Stomach (tissue), 4 donors: ENCODE data around the gene CAPN8.

Experiments used
- EP300 ChIP-seq: sonication (generic); formaldehyde crosslinking; IDR thresholded peaks from one replicate; pipeline ENCODE4 v1.6.1; 2017; ENCODE audit warnings: antibody characterized with exemption
- POLR2A ChIP-seq, 4 donors: fragments of 450-650 bp; IDR thresholded peaks; one replicate each; pipeline ENCODE4 v1.6.1; 2016; ENCODE audit warnings: antibody characterized with exemption in 4 of 4, control low read depth in 2 of 4, mild to moderate bottlenecking in 1 of 4, moderate library complexity in 1 of 4
- POLR2AphosphoS5 ChIP-seq, 3 donors: sonication (generic); formaldehyde crosslinking; IDR thresholded peaks; one replicate each; pipeline ENCODE4 v1.6.1; 2016; ENCODE audit warnings: antibody characterized with exemption in 3 of 3
- TF ChIP-seq, protein P1 (sequence below), 7 experiments: fragments of 450-650 bp in 4 of 7; fragments of 200-600 bp in 3 of 7; sonication (generic) in 3 of 7; IDR thresholded peaks; one replicate each; pipeline ENCODE4 v1.5.1; 2016 to 2019; ENCODE audit warnings: antibody characterized with exemption in 7 of 7, control low read depth in 2 of 7, mild to moderate bottlenecking in 1 of 7

DNA sequence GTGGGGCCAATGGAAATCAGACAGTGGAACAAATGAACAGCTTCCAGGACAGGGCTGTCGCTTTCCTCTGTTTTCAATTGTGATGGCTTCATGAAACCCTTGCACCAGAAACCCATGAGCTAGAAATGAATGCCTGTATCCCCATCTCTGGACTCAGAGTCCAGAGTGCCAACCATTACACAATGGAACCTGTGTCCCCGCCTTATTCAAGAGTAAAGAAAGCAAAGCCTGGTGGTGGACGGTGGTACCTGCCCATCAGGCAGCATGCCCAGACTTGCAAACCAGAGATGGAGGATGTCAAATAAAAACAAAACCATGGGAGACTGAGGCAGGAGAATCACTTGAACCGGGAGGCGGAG is 42.5 kb upstream of the CAPN8 start:
- TF ChIP-seq EP300 (no peak), POLR2AphosphoS5 (IDR thresholded peaks at IDR 0.05) (peak in 1 of 3 donors; percentile 16), POLR2A (IDR thresholded peaks at IDR 0.05) (no peak)
- TF ChIP-seq, protein P1, sequence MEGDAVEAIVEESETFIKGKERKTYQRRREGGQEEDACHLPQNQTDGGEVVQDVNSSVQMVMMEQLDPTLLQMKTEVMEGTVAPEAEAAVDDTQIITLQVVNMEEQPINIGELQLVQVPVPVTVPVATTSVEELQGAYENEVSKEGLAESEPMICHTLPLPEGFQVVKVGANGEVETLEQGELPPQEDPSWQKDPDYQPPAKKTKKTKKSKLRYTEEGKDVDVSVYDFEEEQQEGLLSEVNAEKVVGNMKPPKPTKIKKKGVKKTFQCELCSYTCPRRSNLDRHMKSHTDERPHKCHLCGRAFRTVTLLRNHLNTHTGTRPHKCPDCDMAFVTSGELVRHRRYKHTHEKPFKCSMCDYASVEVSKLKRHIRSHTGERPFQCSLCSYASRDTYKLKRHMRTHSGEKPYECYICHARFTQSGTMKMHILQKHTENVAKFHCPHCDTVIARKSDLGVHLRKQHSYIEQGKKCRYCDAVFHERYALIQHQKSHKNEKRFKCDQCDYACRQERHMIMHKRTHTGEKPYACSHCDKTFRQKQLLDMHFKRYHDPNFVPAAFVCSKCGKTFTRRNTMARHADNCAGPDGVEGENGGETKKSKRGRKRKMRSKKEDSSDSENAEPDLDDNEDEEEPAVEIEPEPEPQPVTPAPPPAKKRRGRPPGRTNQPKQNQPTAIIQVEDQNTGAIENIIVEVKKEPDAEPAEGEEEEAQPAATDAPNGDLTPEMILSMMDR (IDR thresholded peaks at IDR 0.05): peak in 4 of 7 experiments; percentile 10 to 46 (median 31)
